ENCODE measurements around the gene SLC35G6. TPM values are rescaled to one million over a fixed set of nuclear protein-coding genes. Genes with fewer than 3 reads are reported as not detected.

SLC35G6 gene
- total RNA-seq, 1 experiment from 2014 or later, result not detected

DNA sequence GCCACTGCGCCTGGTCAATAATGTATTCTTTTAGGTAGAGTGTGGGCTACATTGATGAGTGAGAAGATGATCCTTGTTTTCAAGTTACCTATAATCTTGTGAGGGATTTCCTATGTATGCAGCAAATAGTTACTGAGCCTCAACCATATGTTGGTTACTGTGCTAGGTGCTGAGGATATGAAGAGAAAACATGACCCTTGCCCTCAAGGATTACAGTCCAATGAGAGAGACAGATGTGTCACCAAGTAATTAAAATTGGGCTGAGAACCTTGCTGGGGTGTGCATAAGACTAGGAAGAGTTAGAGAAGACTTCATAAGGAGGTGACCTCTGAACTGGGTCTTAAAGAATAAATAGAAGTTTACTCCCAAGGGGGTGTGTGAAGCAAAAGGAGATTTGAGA lies 10.3 kb downstream of the SLC35G6 start:
- H3K36me3 ChIP-seq (ENCODE audit: control insufficient read depth, insufficient read depth, low read length), result no peaks in the 10 kb centered on the region
- POLR2A ChIA-PET, result no interaction called here
- intact Hi-C loops (cut with micrococcal nuclease; ENCODE audit: unreplicated experiment) (no loop called here), in situ Hi-C loops (cut with HindIII; ENCODE audit: low pct_unique_long_range_greater_than_20kb, low sequenced_read_pairs) (no loop called here)
- no TSS peak for BruUV-seq (replicated peaks)
- TF ChIP-seq, protein P1, sequence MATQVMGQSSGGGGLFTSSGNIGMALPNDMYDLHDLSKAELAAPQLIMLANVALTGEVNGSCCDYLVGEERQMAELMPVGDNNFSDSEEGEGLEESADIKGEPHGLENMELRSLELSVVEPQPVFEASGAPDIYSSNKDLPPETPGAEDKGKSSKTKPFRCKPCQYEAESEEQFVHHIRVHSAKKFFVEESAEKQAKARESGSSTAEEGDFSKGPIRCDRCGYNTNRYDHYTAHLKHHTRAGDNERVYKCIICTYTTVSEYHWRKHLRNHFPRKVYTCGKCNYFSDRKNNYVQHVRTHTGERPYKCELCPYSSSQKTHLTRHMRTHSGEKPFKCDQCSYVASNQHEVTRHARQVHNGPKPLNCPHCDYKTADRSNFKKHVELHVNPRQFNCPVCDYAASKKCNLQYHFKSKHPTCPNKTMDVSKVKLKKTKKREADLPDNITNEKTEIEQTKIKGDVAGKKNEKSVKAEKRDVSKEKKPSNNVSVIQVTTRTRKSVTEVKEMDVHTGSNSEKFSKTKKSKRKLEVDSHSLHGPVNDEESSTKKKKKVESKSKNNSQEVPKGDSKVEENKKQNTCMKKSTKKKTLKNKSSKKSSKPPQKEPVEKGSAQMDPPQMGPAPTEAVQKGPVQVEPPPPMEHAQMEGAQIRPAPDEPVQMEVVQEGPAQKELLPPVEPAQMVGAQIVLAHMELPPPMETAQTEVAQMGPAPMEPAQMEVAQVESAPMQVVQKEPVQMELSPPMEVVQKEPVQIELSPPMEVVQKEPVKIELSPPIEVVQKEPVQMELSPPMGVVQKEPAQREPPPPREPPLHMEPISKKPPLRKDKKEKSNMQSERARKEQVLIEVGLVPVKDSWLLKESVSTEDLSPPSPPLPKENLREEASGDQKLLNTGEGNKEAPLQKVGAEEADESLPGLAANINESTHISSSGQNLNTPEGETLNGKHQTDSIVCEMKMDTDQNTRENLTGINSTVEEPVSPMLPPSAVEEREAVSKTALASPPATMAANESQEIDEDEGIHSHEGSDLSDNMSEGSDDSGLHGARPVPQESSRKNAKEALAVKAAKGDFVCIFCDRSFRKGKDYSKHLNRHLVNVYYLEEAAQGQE (IDR thresholded peaks at IDR 0.05; ENCODE audit: insufficient read depth in 1 of 2, low read depth in 2 of 2, low read length in 1 of 2), result no peak
- TF ChIP-seq POLR2AphosphoS5 (IDR thresholded peaks at IDR 0.05; ENCODE audit: low read depth, low read length) (no peak), TCF7L2 (IDR thresholded peaks at IDR 0.05; ENCODE audit: low read depth, low read length) (no peak), SIN3A (IDR thresholded peaks at IDR 0.05; ENCODE audit: borderline replicate concordance, insufficient read depth, low read depth, low read length) (no peak)
- TF ChIP-seq, protein P2, sequence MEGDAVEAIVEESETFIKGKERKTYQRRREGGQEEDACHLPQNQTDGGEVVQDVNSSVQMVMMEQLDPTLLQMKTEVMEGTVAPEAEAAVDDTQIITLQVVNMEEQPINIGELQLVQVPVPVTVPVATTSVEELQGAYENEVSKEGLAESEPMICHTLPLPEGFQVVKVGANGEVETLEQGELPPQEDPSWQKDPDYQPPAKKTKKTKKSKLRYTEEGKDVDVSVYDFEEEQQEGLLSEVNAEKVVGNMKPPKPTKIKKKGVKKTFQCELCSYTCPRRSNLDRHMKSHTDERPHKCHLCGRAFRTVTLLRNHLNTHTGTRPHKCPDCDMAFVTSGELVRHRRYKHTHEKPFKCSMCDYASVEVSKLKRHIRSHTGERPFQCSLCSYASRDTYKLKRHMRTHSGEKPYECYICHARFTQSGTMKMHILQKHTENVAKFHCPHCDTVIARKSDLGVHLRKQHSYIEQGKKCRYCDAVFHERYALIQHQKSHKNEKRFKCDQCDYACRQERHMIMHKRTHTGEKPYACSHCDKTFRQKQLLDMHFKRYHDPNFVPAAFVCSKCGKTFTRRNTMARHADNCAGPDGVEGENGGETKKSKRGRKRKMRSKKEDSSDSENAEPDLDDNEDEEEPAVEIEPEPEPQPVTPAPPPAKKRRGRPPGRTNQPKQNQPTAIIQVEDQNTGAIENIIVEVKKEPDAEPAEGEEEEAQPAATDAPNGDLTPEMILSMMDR (IDR thresholded peaks at IDR 0.05), result no peak
- H3K4me1 ChIP-seq (ENCODE audit: control insufficient read depth, insufficient read depth, low read length), result peaks cover 21% of the 10 kb centered on the region; the same call in 1 of the 2 replicates
- H3K27ac ChIP-seq (ENCODE audit: low read length), result no peak overlapping the region
- H3K9me3 ChIP-seq (ENCODE audit: control insufficient read depth, insufficient read depth, low read depth, low read length), result no peaks in the 10 kb centered on the region
- no peak overlapping the region for H3K4me3 ChIP-seq (ENCODE audit: low read depth in 2 of 2, low read length in 2 of 2)
- no peaks in the 10 kb centered on the region for H3K27me3 ChIP-seq (ENCODE audit: control insufficient read depth, insufficient read depth, low read length)
- DNase-seq (ENCODE audit: low read depth, low spot score) (no peak), ATAC-seq (no peak)
- CTCF ChIA-PET, result no interaction called here

DNA sequence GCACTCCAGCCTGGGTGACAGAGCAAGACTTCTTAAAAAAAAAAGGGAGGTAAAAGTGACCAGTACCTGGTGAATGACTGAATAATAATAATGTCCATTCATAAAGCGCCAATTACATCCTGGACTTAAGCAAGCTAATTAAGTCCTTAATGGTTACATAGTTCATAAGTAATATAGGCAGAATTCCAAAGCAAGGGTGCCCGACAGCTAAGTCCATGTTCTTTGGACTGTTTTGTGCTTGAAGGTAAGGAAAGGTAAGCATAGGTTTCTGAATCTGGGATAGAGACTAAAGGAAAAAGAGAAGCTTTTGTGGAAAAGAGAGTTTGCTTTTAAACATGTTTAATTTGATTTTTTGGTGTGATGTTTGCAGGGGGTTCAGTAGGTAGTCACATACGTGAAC lies 12.7 kb downstream of the SLC35G6 start:
- intact Hi-C loops (cut with micrococcal nuclease; ENCODE audit: unreplicated experiment) (no loop called here), in situ Hi-C loops (cut with HindIII; ENCODE audit: low pct_unique_long_range_greater_than_20kb, low sequenced_read_pairs) (no loop called here)
- DNase-seq (ENCODE audit: low read depth, low spot score) (no peak), ATAC-seq (no peak)
- no peak overlapping the region for H3K4me3 ChIP-seq (ENCODE audit: low read depth in 2 of 2, low read length in 2 of 2)
- no TSS peak for BruUV-seq (replicated peaks)
- peaks cover 6% of the 10 kb centered on the region; the same call in 1 of the 2 replicates for H3K4me1 ChIP-seq (ENCODE audit: control insufficient read depth, insufficient read depth, low read length)
- peaks cover 11% of the 10 kb centered on the region for H3K36me3 ChIP-seq (ENCODE audit: control insufficient read depth, insufficient read depth, low read length)
- H3K27ac ChIP-seq (ENCODE audit: low read length), result no peak overlapping the region
- TF ChIP-seq, protein P1 (IDR thresholded peaks at IDR 0.05; ENCODE audit: insufficient read depth in 1 of 2, low read depth in 2 of 2, low read length in 1 of 2), result no peak
- no peak for TF ChIP-seq TCF7L2 (IDR thresholded peaks at IDR 0.05; ENCODE audit: low read depth, low read length)
- TF ChIP-seq SIN3A (IDR thresholded peaks at IDR 0.05; ENCODE audit: borderline replicate concordance, insufficient read depth, low read depth, low read length), result no peak
- TF ChIP-seq, protein P2 (IDR thresholded peaks at IDR 0.05), result no peak
- TF ChIP-seq POLR2AphosphoS5 (IDR thresholded peaks at IDR 0.05; ENCODE audit: low read depth, low read length), result no peak
- H3K9me3 ChIP-seq (ENCODE audit: control insufficient read depth, insufficient read depth, low read depth, low read length), result no peaks in the 10 kb centered on the region
- H3K27me3 ChIP-seq (ENCODE audit: control insufficient read depth, insufficient read depth, low read length), result no peaks in the 10 kb centered on the region
- CTCF ChIA-PET, result no interaction called here
- POLR2A ChIA-PET, result no interaction called here
